SK-MEL-5 (cell line): Measurements from ENCODE around the gene UGGT1. TPM values are rescaled to one million over a fixed set of nuclear protein-coding genes. Genes with fewer than 3 reads are reported as not detected.

Source experiments
- DNase-seq: peaks from one replicate; pipeline ENCODE4 v3.0.0-alpha.2; 2016; ENCODE audit warnings: low read depth, low spot score
- in situ Hi-C: cut with HindIII; loops from 2 replicates; pipeline ENCODE4 v1.10.0; 2016; ENCODE audit warnings: low sequenced_read_pairs, high pct_unique_total_duplicates, low pct_unique_long_range_greater_than_20kb
- total RNA-seq: library from RNA; depleted of rRNA; stranded (reverse); fragments of >200 nt; shearing (Covaris generic); gene quantifications from 2 replicates; pipeline ENCODE4 v1.2.3, GENCODE V29; 2014

Gene UGGT1
- total RNA-seq, 1 experiment from 2014 or later, result 52.3 TPM

DNA sequence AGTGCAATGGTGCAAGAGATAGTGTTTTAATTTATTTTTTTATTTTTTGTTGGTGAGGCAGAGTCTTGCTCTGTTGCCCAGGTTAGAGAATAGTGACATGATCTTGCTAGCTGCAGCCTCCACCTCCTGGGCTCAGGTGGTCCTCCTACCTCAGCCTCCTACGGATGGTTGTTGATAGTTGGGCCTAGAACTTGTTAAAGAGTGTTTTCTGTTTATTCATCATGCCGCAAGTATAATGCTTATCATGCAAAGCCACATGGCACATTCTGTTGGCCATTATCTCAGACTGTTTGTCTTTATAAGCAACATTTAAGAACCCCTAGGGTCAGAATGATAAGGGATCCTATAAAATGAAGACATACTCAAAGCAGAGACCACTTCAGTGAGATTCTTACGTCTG, 1.7 kb downstream of the UGGT1 start:
- DNase-seq, result no peak
- in situ Hi-C loops, result no loop called here

DNA sequence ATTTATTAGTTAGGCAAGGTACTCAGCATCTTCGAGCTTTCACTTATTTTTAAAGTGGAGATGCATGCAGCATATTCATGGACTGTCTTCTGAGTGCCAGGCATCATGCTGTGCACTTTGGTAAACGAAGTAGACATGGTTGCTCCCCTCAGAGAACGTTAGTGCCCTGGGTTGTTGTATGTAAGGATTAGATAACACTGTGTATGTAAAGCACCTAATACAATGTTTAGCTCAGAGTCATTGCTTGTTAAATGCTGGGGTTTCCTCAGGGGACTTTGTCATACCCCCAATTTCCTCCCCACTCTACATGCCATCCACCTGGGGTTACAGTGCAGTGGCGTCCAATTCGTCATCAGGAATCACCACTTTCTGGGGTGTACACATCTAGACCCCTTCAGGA, 2.8 kb downstream of the UGGT1 start:
- in situ Hi-C loops, result no loop called here
- no peak for DNase-seq

DNA sequence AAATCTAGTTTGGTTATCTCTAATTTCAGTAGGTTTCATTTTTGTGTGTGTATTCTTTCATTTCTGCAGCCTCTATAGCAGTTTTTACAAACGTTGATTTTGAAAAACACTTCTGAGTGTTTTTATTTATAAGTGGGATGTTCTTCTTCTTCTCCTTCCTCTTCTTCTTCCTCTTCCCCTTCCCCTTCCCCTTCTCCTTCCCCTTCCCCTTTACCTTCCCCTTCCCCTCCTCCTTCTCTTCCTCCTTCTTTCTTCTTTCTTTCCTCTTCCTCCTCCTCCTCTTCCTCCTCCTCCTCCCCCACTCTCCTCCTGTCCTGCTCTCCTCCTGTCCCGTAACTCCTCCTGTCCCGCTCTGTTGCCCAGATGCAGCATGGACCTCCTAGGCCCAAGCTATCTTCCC, 4.2 kb downstream of the UGGT1 start:
- no peak for DNase-seq
- in situ Hi-C loops, result no loop called here

DNA sequence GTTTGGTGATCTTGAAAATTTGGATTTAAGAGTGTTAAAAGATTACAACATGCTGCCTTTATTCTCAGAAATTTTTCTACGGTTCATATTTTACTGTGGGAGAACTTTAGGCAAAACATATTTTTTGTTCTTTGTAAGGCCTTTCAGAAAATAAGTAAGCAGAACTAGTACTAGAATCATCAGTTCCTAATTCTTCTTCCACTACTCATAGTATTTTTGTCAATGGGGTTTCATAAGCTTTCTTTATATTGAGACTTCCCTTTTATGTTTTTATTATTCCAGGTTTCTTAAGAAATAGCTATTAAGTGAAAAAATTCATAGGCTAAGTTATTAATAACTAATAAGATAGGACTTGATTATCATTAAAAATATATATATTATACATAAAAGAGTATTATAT, 12.4 kb downstream of the UGGT1 start:
- in situ Hi-C loops, result no loop called here
- DNase-seq, result no peak

DNA sequence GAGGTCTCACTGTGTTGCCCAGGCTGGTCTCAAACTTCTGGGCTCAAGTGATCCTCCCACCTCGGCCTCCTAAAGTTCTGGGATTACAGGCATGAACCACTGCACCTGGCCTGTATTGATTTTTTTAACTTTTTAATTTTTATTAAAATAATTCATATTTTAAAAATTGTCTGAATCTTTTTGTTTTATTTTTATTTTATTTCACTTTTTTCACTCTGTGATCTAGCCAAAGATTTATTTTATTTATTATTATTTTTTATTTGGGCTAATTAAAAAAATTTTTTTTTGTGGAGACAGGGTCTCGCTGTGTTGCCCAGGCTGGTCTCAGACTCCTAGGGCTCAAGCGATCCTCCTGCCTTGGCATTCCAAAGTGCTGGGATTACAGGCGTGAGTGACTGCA, 14.1 kb downstream of the UGGT1 start:
- no peak for DNase-seq
- in situ Hi-C loops, result no loop called here

DNA sequence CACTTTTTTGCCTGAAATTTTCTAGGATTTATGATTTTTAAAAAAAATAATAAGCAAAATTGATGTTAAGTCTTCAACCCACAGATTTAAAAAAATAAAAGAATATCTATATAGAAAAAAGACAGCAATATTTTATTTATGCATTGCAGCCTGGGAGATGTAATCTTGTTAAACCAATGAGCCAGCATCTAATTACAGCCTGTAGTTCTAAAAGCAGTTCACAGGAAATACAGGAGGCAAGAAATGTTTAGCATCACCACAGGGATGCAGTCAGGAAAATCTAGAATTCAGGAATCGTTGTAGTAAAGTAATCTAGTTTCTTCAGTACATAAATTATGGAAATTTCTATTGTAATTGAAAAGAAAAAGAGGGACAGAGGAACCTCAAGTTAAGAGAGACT, 17.2 kb downstream of the UGGT1 start:
- in situ Hi-C loops, result no loop called here
- no peak for DNase-seq

DNA sequence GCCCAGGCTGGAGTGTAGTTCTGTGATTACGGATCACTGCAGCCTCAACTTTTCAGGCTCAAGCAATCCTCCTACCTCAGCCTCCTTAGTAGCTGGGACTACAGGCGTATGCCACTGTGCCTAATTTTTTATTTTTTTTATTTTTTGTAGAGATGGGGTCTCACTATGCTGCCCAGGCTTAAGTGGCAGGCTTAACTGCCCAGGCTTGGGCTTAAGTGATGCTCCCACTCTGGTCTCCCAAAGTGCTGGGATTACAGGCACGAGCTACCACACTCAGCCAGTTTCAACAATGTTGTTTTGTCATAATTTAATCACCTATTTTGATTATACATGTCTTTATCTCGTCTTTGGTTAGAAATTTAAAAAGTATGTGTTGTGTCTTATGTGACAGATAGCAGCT, 18.2 kb downstream of the UGGT1 start:
- in situ Hi-C loops, result no loop called here
- no peak for DNase-seq

DNA sequence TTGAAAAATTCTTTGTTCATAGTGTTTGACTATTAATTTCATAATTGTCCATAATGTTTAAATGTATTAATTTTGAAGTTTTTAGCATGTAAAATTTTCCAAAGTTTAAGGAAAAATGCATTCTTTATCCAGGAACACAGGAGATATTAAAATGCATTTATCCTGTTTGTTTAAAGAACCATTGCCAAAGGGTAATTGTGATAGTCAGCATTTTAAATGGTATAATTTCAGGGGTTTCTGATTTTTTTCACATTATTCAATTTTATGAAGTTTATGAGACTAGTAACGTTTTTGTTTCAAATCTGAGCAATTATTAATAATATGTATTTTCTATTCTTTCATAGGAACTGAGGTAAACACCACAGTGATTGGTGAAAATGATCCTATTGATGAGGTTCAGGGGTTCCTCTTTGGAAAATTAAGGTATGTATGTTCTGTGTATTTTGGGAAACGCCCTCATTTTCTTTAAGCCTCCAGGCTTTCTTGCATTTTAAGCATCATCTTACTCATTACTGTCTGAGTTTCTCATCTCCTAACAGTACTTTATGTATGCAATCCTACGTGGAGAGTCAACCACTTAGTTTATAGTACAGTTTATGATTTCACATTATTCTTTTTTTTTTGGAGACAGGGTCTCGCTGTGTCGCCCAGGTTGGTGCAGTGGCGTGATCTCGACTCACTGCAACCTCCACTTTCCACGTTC, 25.1 kb downstream of the UGGT1 start:
- in situ Hi-C loops, result no loop called here
- no peak for DNase-seq

DNA sequence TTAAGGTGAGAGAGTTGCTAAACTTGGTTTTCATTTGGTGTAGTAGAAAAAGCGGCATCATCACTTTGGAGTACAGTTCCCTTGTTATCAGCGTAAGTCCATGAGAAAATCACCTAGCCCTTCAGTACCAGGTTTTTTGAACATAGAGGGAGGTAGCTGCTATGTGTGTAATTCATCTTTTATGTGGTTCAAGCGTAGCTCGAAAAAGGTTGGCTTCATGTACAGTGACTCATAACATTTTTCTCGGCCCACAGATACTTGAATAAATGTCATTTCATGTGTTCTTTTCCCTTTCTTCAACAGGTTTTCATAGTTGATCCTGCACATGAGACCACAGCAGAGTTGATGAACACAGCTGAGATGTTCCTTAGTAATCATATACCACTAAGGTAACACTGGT, 43.6 kb downstream of the UGGT1 start:
- no peak for DNase-seq
- in situ Hi-C loops, result no loop called here

DNA sequence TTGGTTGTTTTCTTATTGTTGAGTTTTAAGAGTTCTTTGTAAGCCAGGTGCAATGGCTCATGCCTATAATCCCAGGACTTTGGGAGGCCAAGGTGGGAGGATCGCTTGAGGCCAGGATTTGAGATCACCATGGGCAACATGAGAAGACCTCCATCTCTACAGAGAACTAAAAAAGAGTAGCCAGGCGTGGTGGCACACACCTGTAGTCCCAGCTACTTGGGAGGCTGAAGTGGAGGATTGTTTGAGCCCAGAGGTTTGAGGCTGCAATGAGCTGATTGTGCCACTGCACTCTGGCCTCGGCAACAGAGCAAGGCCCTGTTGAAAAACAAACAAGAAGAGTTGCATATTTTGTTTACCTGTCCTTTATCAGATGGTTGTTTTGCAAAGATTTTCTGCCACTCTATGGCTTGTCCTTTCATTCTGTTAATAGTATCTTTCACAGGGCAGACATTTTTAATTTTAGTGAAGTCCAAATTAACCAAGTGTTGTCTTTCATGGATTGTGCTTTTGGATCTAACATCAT, 46.2 kb downstream of the UGGT1 start:
- DNase-seq, result no peak
- in situ Hi-C loops, result no loop called here

DNA sequence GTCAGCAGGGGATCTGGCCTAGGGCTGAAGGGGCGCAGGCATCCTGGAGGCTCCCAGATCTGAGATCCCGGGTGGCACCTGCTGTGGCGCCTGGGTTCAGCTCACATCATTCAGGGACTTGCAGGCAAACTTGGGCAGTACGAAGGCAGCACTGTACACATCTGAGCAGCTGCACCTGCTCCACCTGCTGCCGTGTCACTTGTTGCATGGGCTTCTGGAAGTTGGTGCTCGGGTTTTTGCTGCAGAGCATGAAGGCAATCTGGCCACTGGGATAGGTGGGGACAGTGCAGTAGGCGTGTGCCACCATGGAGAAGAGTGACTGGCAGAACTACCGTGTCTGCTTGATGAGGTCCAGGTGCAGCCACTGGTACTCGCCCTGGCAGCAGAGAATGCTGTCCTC, 48.6 kb downstream of the UGGT1 start:
- DNase-seq, result no peak
- in situ Hi-C loops, result no loop called here

DNA sequence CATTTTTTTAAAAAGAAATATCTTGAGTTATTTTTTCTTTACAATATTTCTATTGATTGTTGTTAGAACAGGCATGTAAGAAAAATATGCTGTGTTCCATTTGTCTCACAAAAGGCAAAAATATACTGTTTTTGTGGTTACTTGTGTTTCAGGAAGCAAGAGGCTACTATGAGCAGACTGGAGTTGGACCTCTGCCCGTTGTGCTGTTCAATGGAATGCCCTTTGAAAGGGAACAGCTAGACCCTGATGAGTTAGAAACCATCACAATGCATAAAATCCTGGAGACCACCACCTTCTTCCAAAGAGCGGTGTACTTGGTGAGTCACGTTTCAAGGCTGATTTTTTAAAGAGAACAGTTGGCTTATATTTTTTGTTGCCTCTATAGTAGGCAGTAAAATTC, 54.7 kb downstream of the UGGT1 start:
- DNase-seq, result no peak
- in situ Hi-C loops, result no loop called here

DNA sequence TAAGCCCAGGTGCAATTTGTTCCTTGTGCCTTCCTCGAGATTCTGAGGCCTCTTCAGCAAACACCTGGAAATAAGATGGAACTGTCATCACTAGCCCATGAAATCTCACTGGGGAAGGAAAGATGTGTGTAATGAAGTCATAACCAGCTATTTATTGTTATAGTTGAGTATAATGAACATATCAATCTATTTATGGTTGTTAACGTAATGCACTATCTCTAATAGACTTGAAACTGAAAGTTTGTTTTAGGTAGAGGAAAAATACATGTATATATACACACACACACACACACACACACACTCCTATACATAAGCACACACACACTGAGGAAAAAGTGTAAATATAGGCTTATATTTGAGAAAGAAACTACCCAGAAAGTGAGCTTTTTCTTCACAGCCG, 62.8 kb downstream of the UGGT1 start:
- in situ Hi-C loops, result no loop called here
- DNase-seq, result no peak

DNA sequence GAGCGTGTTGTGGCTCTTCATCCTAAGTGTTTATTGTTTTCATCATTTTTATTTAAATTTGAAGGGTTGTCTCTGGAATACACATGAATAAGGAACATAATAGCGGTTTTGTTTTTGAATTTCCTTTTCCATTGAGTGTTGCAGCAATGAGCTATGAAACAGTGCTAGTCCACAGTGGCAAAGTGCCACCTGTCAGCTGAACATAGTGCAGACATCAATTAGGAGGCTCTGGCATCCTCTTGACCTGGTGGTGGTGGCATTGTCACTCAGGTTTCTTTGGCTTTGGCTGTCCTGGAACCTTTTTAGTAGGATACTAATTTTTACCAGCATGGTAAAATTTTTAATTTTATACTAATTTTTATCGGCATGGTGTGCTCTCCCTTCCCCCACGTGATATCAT, 63.2 kb downstream of the UGGT1 start:
- in situ Hi-C loops, result no loop called here
- DNase-seq, result no peak

DNA sequence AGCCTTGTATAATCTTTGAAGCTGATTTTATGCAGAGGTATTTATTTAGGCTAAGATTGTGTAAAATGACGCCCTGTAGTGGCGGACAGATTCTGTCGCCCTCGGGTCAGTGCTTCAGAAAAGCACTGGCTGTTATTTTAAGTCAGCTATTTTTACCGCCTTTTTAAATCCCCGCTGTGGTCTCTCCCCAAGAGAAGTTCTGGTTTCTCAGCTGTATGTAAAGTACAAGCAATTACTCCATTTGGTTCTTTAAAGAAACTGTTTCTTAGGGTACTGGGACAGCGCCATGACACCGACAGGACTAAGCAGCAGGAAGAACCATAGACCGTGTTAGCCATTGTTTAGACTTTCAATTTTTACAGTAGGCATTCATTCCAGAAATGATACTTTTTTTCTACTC, 65.0 kb downstream of the UGGT1 start:
- in situ Hi-C loops, result no loop called here

DNA sequence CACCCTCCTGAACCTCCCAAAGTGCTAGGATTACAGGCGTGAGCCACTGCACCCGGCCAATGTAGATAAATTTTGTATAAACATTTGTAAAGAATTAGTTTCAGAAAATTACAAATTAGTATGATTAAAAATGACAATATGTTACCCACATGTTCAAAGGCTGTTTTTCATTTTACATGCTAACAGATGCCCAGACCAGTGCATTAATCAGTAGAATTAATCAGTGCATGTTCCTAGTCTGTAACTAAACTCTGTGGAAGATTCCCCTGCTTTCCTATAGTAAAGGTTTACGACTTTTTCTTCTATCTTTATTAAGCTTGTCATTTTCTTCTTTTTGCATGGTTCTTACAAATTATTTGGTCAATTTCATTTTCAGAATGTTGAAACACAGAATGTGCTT, 65.8 kb downstream of the UGGT1 start:
- no peak for DNase-seq
- in situ Hi-C loops, result no loop called here

More for the DNA sequence above, 65.0 kb downstream of the UGGT1 start:
- no peak for DNase-seq

DNA sequence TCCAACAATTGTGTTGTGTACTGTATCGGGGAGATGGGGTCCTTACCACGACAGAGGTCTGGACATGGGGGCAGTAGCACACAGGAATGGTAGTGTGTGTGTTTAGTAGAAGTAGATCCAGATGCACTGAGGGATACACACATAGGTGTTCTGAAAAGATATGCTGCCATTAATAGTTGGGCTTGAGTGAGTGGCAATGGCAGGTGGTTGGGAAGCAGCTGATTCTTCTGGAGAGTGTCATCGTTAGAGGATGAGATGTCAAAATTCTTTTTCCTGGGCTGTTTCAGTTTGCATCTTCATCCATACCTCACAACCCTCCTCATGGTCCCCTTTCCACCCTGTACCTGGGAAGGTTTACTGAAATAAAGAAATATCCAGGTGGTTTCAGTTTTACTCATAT, 66.6 kb downstream of the UGGT1 start:
- no peak for DNase-seq
- in situ Hi-C loops, result no loop called here

DNA sequence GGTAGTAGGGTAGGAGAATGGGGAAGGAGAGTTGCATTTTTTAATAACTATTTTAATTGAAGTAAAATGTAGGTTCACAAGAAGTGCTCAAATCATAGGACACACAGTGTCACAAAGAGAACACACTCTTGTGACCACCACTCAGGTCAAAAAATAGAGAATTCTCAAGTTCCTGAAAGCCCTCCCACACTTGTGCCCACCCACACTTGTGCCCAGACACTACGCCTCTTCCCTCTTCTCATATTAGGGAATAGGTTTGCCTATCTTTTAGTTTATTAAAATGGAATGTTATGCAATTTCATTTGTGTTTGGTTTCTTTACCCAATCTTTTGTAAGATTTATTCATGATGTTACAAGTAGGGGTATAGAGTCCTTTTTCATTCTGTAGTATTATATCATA, 67.2 kb downstream of the UGGT1 start:
- in situ Hi-C loops, result no loop called here
- DNase-seq, result no peak

DNA sequence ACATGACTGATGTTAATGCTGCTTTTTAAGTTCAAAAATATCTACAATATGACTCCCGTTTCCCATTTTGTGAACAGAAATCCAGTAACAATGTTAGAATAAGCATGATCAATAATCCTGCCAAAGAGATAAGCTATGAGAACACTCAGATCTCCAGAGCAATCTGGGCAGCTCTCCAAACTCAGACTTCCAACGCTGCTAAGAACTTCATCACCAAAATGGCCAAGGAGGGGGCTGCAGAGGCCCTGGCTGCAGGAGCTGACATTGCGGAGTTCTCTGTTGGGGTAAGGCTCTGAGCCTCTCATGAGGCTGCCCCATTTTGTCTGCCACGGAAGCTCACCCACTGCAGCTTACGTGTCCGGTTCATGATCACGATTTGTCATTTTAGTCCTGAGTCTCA, 68.4 kb downstream of the UGGT1 start:
- in situ Hi-C loops, result no loop called here
- DNase-seq, result no peak
